NCI-H2029 treated with DMSO at 0.1 percent for 48 hours (cell line): ENCODE measurements around the gene RNASEH1.
A peak's percentile ranks its signal among the peaks of the same experiment; 100 is the strongest.

Experiments
- DNase-seq: peaks from one replicate; lab custom pipeline; 2025; lab: John Stamatoyannopoulos, UW

Gene RNASEH1, protein sequence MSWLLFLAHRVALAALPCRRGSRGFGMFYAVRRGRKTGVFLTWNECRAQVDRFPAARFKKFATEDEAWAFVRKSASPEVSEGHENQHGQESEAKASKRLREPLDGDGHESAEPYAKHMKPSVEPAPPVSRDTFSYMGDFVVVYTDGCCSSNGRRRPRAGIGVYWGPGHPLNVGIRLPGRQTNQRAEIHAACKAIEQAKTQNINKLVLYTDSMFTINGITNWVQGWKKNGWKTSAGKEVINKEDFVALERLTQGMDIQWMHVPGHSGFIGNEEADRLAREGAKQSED

DNA sequence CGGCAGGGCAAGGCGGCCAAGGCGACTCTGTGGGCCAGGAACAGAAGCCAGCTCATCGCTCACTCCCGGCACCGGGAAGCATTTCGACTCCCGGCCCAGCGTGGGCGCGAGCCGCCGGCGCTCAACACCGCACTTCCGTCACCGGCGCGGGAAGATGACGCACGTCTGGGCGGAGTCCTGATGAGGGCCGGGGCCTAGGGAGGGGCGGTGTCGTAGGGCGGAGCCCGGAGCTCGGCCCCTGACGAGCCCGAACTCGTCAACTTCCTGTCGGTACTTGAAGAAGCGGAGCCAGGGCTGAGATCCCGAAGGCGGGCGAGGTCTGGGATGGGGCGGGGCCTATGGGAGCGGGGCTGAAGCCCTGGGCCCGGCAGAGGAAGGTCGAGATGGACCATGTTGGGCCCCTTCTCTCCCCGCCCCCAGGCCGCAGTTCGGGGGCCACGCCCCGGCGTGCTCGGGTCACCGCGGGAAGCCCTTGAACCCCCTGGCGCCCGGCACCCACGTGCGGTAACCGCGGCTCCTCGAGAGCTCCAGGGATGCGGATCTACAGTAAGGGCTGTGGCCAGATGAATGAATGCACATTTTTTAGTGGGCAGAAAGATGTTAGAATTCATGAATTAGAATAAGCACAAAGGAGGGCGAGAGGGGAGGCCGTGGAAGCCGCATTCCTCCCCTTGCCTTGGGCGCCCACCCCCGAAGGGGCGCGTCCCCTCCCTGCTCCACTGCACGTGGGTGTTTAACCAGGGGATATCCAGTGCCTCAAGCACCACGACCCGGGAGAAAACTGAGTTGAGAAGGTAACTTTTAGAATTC lies at the start of gene RNASEH1:
Gene RNASEH1 (minus strand): TSS at position 129 of the 810 bp plus-strand sequence. CDS start 73 bp downstream, at position 56.
- DNase-seq: peak; percentile 68

DNA sequence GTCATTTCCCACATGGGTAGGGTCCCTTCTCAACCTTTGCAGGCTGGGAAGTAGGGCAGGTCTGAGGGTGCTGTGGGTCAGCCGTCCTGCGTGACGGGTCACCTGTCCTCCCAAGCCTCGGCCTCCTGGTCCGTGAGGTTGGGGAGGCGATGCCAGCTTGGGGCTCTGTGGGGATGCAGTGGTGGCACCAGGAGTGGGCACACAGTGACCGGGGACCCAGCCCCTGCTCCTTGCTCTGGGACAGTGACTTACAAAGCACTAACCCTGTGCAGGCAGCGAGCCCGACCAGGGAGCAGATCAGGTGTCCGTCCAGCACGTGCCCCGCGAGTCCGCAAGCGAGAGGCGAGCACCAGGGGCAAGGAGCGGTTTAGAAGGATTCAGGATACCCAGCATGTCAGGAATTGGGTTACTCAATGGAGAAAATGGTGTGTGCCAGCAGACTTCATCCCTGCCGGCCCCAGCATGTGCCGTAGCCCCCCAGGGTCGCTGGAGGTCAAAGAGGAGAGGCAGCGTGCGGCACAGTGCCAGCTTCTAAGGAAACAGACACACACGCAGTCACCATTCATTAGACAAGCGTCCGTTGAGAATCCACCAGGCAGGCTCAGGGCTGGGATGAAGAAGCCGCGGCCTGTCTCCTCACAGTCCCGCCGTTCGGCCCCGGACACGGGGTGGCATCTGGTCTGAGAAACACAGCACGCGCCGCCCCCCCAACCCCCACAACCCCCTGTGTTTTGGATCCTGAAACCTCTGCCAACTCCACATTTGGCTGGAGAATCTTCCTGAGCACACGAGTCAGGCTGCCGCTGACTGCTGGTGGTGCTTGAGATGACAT lies 48.5 kb upstream of the RNASEH1 start:
- DNase-seq: no peak

DNA sequence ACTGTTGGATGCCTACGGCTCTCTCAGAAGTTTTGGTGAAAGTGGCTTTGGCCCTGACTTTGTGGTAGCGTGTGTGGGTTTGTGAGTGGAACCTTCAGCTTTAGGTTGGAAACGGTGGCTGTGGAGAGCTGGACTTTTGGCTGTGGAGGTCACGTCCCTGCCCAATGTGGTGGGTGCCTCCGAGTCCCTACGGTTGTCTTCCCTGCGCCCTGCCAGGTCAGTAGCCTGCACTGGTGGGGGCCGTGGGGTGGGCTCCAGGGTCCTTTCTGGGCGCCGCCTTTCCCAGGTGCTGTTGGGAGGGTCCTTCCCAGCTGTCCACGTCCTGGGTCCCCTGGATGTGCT lies 47.9 kb upstream of the RNASEH1 start:
- DNase-seq: no peak

DNA sequence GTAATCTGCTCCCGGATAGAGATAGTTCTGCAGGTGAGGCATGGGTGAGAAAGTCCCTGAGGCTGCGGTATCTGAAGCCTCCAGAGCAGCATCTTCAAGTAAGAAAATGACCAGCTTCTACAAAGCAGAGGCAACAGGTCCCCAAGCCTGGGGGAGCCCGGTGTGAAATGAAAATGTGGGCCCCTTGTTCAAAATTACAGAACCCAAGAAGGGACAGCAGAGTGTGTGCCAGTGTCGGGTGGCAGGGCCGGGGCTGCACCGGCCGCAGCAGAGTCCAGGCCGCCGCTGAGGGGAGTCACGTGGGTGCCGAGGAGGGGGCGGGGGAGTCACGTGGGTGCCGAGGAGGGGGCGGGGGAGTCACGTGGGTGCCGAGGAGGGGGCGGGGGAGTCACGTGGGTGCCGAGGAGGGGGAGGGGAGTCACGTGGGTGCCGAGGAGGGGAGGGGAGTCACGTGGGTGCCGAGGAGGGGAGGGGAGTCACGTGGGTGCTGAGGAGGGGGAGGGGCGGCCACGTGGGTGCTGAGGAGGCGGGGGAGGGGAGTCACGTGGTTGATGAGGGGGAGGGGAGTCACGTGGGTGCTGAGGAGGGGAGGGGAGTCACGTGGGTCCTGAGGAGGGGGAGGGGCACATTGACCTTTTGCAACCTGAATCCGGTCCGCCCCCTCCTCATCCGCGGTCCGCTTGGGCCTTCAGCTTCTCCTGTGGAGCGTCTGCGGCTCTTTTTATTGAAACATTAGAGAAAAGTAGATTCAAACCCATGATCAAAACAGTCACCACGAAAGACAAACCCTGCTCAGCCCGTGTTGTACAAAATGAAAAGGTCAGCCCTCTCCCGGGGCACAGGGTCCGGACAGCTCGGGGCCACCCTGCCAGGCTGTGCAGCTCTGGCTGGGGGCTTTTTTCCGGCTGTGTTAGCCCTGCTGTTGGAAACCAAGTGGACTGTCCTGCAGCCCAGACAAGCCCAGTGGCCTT lies 47.1 kb upstream of the RNASEH1 start:
- DNase-seq: peak; percentile 68

DNA sequence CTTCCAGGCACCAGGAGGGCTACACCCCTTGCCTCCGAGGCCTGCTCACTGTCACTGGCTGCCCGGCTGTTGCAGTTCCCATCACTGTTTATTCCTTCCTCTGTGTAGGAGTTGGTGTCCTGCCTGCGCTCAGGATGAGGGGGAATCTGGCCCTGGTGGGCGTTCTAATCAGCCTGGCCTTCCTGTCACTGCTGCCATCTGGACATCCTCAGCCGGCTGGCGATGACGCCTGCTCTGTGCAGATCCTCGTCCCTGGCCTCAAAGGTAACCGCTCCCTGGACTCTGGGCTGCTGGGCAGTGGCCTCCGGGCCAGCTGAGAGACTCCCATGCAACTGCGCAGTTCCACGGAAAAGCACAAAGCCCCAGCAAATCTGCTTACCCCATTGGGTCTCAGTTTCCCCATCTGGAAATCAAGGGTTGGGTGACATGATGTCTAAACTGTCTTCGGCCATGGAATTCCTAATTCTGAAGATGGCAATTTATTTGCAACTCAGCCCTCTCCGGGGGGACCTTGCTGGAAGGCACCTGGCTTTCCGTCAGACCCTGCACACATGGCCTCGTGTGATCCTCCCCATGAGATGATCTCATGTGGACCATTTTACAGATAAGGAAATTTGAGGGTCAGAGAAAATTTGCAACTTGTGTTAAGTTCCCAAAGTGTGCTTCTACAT lies 46.2 kb upstream of the RNASEH1 start:
- DNase-seq: no peak

DNA sequence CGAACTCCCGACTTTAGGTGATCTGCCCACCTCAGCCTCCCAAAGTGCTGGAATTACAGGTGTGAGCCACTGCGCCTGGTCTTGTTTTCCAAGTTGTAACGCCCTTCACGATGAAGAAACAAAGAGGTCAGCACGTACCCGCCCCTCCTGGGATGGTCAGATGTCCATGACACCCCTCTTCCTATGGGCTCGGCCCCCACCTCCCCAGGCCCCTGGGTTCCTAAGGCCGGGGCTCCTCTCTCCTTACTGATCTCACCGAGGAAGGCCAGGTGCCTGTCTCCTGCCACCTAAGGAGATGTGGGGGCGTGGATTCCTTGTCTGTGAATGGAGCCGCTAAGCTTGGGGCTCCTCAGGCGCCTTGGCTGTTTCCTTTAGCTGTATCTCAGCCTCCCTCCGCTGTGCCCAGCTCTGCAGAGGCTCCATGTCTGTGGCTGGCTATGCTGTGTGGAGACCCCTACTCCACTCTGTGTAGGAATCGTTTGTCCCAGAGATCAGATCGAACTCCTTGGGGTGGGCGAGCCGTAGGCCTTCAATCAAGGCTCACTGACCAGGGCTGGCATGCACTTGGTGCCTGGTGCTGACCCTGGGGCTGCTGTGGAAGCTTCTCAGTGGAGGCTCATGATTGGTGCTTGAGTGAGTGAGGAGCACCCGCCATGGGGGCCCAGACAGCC lies 45.5 kb upstream of the RNASEH1 start:
- DNase-seq: no peak

DNA sequence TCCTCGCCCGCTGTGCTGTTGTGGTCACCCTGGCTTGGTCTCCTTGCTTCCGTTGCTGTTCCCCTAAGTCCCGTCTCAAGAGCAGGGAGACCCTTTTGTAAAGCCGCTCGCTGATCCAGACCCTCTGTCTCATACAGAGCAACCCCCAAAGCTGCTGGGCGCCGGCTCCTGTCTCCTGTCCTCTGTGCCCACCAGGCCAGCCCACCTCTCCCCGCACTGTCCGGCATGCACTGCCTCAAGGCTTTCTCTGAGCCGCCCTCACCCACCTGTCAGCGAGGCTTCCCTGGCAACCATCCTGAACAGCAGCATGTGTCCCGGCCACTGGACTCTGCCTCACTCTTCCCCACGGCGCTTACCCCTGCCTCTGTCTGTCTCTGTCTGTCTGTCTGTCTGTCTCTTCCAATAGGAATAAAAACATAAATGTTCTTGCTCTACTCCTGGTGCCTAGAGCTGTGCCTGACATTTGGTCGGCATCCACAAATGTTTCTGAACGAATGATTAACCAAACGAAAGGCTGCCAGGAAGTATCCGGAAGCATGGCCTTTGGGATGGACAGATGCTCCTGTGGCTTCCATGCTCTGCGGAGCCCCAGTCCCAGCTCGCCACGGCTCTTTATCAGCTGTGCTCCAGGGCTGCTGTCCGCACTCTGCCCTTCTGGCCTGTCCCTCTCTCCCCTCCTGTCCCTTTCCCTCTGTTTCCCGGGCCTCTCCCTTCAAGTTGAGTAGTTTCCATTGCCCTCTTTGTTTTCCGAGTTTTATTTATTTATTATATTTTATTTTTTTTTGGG lies 44.6 kb upstream of the RNASEH1 start:
- DNase-seq: no peak

DNA sequence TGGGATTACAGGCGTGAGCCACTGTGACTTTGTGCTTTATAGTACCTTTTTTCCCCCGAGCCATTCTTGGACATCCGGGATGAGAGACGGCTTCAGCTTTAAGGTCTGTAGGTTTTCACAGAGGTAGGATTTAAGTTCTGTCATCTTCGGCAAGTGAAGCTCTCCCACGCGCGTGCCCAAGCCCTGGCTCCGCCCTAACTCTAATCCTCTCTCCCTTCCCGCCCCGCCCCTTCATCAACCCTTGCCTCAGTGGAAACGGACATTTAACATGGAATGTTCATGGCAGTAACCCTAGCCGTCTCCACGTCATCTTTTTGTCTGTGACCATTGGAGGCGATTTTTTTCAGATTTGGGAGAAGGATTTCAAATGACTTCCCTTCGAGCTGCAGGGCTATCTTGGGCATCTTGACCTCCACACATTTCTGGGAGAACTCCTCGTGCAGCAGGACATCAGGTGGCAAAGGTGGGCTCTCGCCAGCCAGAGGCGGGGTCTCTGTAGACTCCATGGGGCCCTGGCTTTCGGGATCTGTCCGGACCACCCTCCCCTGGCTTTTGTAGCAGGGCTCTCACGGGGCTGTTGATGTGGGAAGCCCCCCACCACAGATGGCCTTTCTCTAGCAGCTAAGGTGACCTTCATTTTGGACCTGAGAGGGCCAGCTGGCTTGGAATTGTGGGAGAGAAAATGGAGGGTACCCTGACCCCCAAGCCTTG lies 43.6 kb upstream of the RNASEH1 start:
- DNase-seq: no peak

DNA sequence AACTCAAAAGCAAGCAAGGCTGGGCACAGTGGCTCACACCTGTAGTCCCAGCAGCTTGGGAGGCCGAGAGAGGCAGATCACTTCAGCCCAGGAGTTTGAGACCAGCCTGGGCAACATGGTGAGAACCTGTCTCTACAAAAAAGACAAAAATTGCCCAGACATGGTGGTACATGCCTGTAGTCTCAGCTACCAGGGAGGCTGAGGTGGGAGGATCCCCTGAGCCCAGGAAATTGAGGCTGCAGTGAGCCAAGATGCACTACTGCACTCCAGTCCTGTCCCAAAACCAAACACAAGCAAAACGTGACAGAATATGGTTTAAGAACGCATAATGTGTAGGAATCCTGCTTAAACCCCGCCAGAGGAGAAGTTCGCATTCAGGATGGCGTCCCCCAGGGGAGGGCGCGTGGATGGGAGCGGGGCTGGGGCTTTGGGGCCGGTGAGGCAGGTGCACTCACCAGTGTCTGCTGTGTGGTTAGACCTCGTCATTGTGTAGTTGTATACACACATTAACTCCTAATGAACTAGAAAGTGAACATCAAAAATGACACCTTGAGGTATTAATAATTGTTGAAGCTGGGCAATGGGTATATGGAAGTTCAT lies 42.2 kb upstream of the RNASEH1 start:
- no peak for DNase-seq

DNA sequence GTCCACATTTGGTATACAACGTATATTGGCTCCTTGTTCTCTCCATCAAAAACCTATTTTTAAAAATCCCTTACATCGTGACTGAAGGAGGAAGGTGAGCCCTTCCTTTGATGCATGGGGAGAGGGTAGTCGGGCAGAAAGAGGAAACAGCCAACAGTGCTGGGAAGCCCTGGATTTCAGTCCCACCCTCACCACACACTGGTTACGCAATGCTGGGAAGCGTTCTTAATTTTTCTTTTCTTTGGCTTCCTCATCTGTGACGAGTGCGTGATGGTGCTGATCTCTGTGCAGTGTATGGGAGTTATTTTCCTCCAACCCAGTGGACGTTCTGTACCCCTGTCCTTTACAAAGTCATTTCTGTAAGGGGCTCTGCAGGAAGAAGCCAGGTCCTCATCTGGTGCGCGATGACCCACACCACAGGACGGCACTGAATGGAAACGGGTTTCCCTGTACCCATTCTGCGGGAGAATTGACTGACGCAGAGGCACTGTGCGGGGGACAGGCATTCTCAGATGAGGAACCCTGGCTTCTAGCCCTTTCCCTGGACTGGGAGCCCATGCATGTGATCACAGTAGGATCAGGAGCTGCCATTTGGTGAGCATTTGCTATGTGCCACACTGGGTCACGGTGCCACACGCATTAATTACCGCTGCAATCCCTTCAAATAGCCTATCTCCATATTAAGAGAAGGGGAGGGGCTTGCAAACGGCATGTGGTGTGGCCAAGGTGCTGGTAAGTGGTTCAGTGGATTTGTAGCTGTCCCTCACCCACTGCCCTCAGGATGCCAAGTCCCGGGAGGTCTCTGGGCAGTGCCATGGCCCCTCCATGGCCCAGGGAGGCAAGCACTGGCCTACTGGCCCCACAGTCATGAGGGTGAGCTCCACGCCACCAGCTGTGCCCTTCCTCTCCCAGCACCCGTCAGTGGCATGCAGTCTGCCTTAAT lies 41.0 kb upstream of the RNASEH1 start:
- DNase-seq: no peak

DNA sequence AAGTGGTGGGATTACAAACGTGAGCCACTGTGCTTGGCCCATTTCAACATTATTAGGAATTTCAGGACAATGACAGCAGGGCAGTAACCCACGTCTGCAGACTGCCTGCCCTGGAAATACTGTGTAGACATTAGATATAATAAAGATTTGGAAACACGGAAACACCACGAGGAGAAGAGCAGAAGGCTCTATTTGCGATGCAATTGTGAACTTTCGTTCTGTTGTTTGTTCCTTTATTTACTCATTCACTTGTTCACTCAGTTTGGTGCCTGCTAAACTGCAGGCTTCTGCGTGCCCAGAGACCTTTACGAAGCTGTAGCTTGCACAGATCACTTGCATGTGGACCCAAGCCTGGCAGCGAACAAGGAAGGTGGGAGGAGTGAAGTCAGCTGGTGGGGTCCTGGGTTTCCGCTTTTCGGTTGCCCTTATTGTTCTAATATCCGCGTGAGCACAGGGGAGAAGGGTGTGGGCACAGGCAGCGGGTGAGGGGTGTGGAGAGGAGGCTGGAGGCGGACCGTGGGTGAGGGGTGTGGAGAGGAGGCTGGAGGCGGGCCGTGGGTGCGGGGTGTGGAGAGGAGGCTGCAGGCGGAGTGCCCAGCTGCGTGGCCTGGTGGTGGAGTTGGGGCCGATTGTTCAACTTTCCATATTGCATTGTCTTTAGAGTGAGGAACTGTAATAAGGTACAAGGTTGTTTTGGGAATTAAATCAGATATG lies 40.2 kb upstream of the RNASEH1 start:
- DNase-seq: no peak

DNA sequence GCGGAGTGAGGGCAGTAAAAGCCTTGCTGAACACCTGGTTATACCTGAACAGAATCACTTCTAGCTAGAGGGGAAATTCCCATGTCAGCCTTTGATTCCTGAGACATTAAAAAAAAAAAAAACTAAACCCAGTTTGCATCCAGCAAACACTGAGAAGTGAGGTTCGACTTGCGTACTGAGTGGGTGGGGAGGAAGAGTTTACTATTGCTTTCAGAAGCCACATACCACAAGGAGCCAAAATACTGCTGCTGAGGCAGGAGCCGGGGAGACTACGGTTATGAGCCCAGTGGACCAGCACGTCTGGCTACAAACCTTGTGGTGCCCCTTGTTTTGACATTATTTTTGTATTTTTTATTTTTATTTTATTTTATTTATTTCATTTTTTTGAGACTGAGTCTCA lies 39.4 kb upstream of the RNASEH1 start:
- DNase-seq: no peak

DNA sequence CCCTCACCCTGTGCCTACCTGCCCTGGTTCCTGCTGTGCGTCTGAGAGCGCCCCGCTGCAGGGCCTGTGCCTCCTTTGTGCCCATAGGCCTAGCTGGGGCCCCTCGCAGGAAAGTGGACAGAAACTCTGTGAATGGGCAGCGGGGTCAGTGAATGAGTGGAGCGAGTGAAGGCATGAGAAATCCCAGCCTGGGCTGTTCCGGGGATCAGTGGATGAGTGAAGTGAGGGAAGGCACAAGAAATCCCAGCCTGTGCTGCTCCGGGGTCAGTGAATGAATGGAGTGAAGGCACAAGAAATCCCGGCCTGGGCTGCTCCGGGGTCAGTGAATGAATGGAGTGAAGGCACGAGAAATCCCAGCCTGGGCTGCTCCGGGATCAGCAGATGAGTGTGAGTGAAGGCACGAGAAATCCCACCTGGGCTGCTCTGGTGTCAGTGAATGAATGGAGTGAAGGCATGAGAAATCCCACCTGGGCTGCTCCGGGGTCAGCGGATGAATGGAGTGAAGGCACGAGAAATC lies 38.8 kb upstream of the RNASEH1 start:
- DNase-seq: no peak

DNA sequence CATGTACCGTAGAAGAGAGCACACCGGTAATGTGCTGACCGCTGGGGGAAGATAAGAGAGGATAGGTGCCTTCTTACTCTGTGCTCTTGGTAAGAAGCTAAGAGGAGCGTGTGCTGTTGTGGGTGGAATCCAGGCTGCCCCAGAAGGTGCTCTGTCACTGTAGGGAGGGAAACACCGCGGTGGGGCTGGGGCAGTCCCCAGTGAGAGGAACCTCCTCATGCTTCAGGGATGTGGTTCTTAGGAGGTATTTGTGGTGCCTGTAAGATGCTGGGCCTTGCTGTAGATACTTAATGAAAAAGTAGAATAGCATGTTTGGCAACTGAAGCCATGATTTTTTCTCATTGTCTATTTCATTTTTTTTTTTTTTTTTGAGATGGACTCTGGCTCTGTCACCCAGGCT lies 37.9 kb upstream of the RNASEH1 start:
- no peak for DNase-seq

DNA sequence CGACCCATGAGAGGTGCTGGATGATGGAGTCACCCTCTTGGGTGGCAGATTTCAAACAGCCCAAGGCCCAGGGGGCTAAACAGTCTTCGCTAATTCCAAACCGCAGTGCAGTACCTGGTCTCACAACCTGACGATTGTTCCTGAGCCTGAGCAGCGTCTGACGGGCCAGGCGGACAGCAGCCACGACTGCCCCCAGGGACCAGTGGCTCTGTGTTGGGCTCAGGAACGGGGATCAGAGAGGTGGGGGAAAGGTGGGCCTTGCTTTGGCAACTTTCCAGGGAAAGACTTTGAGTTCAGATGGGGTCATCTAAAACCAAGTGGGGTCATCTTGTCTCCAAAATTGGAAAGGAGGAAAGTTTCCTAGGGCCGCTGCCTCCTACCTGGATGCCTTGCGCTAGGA lies 37.3 kb upstream of the RNASEH1 start:
- DNase-seq: no peak

DNA sequence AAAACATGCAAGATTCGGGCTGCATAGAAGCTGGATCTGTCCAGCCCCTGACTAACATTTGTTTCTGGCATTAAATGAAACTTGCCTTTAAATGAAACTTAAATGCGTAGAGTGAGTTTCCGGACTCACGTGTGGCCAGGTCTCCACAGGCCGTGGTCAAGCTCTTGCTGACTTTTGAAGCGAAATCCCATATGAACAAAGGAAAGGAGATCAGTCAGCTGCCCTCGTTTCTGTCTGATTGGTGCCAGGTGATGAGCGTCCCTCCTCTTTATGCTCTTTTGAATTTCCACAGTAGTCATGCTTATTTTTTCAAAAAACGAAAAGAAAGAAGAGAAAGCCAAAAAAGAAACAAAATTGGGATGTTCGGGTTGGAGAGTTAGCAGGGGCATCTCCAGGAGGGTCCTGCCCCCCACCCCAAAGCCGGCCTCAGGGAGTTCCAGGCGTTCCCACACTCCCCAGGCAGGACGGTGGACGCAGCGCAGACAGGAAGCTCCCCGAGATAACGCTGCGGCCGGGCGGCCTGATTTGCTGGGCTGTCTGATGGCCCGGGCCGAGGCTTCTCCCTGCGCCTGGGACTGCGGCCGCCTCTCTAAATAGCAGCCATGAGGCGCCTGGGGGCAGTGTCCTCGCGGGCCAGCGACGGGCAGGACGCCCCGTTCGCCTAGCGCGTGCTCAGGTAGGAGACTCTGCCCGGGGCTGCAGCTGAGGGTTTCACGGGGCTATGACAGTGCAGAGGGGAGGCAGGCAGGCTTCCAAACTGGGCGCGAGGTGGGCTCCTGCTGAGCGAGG lies 36.6 kb upstream of the RNASEH1 start, which contains the start of gene COLEC11:
Gene COLEC11 (plus strand): TSS at position 620 of the 789 bp plus-strand sequence. CDS start 9,229 bp downstream, outside the sequence.
- DNase-seq: no peak
